Uterus (tissue), 2 donors: Measurements from ENCODE around the gene IQCH.

ENCODE experiments used
- POLR2A ChIP-seq, 2 donors: fragments of 450-650 bp; IDR thresholded peaks; one replicate each; pipeline ENCODE4 v1.6.1; 2016; ENCODE audit warnings: antibody characterized with exemption in 2 of 2, mild to moderate bottlenecking in 1 of 2, moderate library complexity in 1 of 2
- TF ChIP-seq, protein P1 (sequence below), 4 experiments: fragments of 200-600 bp in 2 of 4; fragments of 450-650 bp in 2 of 4; sonication (generic) in 2 of 4; IDR thresholded peaks; one replicate each; pipeline ENCODE4 v1.5.1; 2016 to 2019; ENCODE audit warnings: antibody characterized with exemption in 4 of 4, mild to moderate bottlenecking in 2 of 4, moderate library complexity in 1 of 4

DNA sequence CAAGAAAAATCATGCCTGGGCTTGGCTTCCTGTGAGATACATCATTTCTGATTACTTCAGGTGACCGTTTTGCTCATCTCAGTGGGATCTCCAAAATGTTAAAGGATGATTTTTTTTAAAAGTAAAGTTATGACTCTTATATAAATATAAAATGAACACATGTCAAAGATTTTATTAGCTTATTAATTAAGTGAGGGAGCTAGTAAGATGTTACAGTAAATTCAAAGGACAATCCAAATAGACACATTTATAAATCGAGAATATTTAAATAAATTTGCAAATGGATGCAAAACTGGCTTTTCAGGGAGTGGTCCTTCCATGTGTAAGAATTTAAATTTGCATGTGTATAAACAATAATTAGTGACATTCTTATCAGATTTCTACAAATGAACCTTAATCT is 87.0 kb downstream of the IQCH start:
- TF ChIP-seq, protein P1, sequence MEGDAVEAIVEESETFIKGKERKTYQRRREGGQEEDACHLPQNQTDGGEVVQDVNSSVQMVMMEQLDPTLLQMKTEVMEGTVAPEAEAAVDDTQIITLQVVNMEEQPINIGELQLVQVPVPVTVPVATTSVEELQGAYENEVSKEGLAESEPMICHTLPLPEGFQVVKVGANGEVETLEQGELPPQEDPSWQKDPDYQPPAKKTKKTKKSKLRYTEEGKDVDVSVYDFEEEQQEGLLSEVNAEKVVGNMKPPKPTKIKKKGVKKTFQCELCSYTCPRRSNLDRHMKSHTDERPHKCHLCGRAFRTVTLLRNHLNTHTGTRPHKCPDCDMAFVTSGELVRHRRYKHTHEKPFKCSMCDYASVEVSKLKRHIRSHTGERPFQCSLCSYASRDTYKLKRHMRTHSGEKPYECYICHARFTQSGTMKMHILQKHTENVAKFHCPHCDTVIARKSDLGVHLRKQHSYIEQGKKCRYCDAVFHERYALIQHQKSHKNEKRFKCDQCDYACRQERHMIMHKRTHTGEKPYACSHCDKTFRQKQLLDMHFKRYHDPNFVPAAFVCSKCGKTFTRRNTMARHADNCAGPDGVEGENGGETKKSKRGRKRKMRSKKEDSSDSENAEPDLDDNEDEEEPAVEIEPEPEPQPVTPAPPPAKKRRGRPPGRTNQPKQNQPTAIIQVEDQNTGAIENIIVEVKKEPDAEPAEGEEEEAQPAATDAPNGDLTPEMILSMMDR (IDR thresholded peaks at IDR 0.05) = no peak
- no peak for TF ChIP-seq POLR2A (IDR thresholded peaks at IDR 0.05)
